ENCODE measurements around the gene SDK1. TPM values are rescaled to one million over a fixed set of nuclear protein-coding genes. Genes with fewer than 3 reads are reported as not detected.

SDK1 gene
- polyA plus RNA-seq, 3 donors: 3.2 to 6.6 (median 3.3) TPM

- WGBS, 3 donors: 82 to 98% (median 83%) methylated on average over 3 of the region's 3 CpGs
- H3K27ac ChIP-seq (ENCODE audit: low read depth, low read length): no peak overlapping the region
Observed at GRCh38 chr7:3538041-3538440, 237.0 kb downstream of the SDK1 start.

- 60 to 78% (median 63%) methylated on average over 5 of the region's 5 CpGs for WGBS, 3 donors
Observed at GRCh38 chr7:3540456-3541220, 239.6 kb downstream of the SDK1 start.

DNA sequence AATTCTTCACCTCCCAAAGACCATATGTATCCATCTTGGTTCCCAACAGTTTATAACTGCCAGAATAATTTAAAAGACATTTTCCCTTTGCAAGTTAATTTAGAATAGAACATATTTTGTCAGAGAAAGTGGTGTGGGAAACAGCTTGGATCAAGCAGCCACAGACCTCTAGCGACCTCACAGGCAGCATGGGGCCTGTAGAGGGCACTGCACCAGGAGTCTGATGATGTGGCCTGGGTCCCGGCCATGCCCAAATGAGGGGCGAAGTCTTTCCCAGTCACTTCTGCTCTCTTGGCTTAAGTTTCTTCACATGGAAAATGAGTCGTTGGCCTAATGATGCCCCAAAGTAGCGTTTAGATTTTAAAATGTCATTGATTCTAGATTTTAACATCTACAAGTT is 243.2 kb downstream of the SDK1 start:
- WGBS, 3 donors: 80 to 89% (median 89%) methylated on average over 5 of the region's 5 CpGs
- no peak overlapping the region for H3K27ac ChIP-seq (ENCODE audit: low read depth, low read length)

More at GRCh38 chr7:3540456-3541220, 239.6 kb downstream of the SDK1 start:
- no peak overlapping the region for H3K27ac ChIP-seq (ENCODE audit: low read depth, low read length)

GRCh38 chr7:3548815-3549214 is 247.8 kb downstream of the SDK1 start:
- H3K27ac ChIP-seq (ENCODE audit: low read depth, low read length): no peak overlapping the region
- WGBS, 3 donors: 48 to 67% (median 63%) methylated on average over 4 of the region's 4 CpGs

DNA sequence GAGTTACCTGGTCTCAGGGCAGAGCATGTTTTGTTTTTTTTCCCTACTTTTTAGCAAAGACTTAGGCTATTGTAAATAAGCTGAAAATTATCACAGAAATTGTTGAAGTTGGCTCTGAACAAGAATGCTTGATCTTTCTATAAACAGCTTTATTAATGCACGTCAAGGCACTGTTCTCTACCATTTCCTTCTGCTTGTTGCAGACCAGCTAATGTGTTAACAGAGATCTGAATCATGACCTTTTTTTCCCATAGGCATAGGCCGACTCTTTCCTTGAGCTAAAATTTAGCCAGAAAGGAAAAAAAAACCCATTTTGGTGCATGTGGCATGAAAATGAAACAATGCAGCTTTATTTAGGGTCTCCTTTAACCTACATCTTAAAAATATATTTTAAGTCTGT is 248.5 kb downstream of the SDK1 start:
- H3K27ac ChIP-seq (ENCODE audit: low read depth, low read length): no peak overlapping the region
- WGBS, 3 donors: 15 to 36% (median 26%) methylated on average over 2 of the region's 2 CpGs

- 75 to 83% (median 75%) methylated on average over 6 of the region's 6 CpGs for WGBS, 3 donors
- H3K27ac ChIP-seq (ENCODE audit: low read depth, low read length): no peak overlapping the region
Observed at GRCh38 chr7:3551536-3551935, 250.5 kb downstream of the SDK1 start.

GRCh38 chr7:3552499-3552898 is 251.4 kb downstream of the SDK1 start:
- WGBS, 3 donors: 71 to 89% (median 75%) methylated on average over 1 of the region's 1 CpG
- H3K27ac ChIP-seq (ENCODE audit: low read depth, low read length): no peak overlapping the region

DNA sequence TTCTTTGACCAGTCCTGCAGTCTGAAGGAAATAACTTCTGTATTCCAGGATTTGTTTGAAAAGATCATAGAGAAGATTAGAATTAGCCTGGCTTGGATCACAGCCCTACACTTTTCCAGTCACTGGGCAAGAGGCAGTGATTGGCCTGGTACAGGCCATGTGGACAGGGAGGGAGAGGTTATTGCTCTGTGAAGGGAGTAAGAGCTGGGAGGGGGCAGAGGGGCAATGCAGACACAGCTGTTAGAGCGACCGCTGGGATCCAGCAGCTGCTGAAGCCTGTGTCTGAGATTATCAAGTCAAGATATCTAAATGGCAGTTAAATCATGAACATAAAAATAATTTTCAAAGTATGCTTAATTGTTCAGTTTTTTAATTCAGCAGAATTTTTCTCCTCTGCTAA is 257.3 kb downstream of the SDK1 start:
- WGBS, 3 donors: 40 to 67% (median 66%) methylated on average over 2 of the region's 2 CpGs
- H3K27ac ChIP-seq (ENCODE audit: low read depth, low read length): no peak overlapping the region

DNA sequence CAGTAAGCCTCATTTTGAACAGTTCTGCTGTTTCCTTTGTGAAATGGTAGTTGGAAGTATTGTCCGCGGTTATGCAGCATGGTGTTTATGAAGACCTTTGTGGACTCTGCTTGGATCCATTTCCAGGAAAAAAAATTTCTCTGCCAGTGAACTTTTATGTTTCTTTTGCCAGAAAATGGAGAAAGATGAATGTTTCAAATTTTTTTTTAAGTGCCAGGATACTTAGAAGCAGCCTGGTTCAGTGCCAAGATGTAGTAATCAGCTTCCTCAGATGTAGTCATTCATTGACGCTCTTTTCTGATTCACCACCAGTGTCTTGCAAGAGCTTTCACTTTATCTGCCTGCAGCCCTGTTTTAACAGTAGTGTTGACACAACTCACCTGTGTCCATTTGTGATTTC is 258.2 kb downstream of the SDK1 start:
- WGBS, 3 donors: 23 to 38% (median 36%) methylated on average over 3 of the region's 3 CpGs
- H3K27ac ChIP-seq (ENCODE audit: low read depth, low read length): no peak overlapping the region

- WGBS, 3 donors: 63 to 85% (median 83%) methylated on average over 6 of the region's 6 CpGs
Observed at GRCh38 chr7:3560495-3560894, 259.4 kb downstream of the SDK1 start.

GRCh38 chr7:3561932-3562331 is 260.9 kb downstream of the SDK1 start:
- 38 to 85% (median 78%) methylated on average over 5 of the region's 5 CpGs for WGBS, 3 donors
- H3K27ac ChIP-seq (ENCODE audit: low read depth, low read length): no peak overlapping the region

More at GRCh38 chr7:3560495-3560894, 259.4 kb downstream of the SDK1 start:
- no peak overlapping the region for H3K27ac ChIP-seq (ENCODE audit: low read depth, low read length)

GRCh38 chr7:3564231-3564630 is 263.2 kb downstream of the SDK1 start:
- WGBS, 3 donors: 75 to 89% (median 85%) methylated on average over 3 of the region's 3 CpGs
- H3K27ac ChIP-seq (ENCODE audit: low read depth, low read length): no peak overlapping the region

DNA sequence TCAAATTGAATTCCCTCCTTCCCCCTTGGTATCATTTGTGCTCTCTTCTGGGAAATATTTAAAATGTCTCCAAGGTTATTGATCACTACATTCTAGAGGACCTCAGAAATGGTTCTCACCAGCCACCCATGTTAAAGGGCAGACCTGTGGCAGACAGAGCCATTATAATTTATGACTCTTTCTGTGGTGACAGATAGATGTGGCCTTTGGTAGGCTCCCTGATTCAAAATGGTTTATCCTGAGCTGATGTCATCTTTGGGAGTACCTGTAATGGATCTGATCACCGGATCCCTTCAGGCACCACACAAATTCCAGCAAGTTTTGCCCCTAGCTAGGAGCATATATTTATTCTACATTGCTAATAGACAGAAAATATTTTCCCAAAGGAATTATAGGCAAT is 267.5 kb downstream of the SDK1 start:
- 92 to 100% (median 94%) methylated on average over 1 of the region's 1 CpG for WGBS, 3 donors
- no peak overlapping the region for H3K27ac ChIP-seq (ENCODE audit: low read depth, low read length)

GRCh38 chr7:3569643-3570042 is 268.6 kb downstream of the SDK1 start:
- WGBS, 3 donors: 41 to 85% (median 68%) methylated on average over 3 of the region's 3 CpGs
- H3K27ac ChIP-seq (ENCODE audit: low read depth, low read length): no peak overlapping the region

DNA sequence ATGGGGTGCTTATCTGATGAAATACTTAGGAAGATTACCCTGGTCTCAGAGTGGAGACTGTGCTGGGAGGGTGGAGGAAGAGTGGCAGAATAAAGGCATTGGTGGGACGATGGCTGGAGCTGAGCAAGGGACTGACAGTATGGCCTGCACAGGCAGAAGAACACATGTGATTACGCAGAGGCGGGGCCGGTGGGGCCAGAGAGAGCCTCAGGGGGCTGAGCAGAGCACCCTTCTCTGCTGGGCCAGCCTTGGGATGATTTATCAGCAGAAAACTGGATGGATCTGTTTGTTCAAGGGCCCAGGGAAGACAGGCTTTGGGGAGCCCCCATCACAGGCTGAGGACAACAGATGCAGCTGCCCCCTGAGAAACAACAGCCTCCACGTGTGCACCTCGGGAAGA is 272.1 kb downstream of the SDK1 start:
- 80 to 92% (median 85%) methylated on average over 6 of the region's 6 CpGs for WGBS, 3 donors

DNA sequence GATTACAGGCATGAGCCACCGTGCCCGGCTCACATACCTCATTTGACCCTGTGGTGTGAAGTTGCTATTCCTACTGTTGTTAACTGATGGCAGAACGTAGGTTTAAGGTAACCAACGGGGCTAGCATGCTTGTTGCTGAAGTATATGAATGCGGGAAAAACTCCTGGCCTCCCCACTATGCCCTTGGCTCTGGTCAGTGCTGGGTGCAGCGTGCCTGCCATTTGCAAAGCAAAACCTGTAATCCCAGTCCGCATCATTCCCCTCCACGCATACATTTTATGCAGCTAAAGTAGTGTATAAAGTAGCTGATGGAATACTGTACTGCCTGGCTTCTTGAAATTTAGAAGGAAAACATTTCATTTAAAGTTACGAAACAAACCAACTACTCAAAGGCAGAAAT is 273.3 kb downstream of the SDK1 start:
- WGBS, 3 donors: 86 to 92% (median 91%) methylated on average over 9 of the region's 9 CpGs
- no peak overlapping the region for H3K27ac ChIP-seq (ENCODE audit: low read depth, low read length)

More for the DNA sequence above, 272.1 kb downstream of the SDK1 start:
- no peak overlapping the region for H3K27ac ChIP-seq (ENCODE audit: low read depth, low read length)

GRCh38 chr7:3575753-3576531 is 274.9 kb downstream of the SDK1 start:
- 50 to 93% (median 88%) methylated on average over 7 of the region's 7 CpGs for WGBS, 3 donors
- no peak overlapping the region for H3K27ac ChIP-seq (ENCODE audit: low read depth, low read length)

- WGBS, 3 donors: 88 to 94% (median 91%) methylated on average over 6 of the region's 6 CpGs
- no peak overlapping the region for H3K27ac ChIP-seq (ENCODE audit: low read depth, low read length)
Observed at GRCh38 chr7:3578399-3578798, 277.3 kb downstream of the SDK1 start.

GRCh38 chr7:3579638-3580219 is 278.7 kb downstream of the SDK1 start:
- WGBS, 3 donors: 84 to 93% (median 85%) methylated on average over 1 of the region's 1 CpG

More at GRCh38 chr7:3579638-3580219, 278.7 kb downstream of the SDK1 start:
- no peak overlapping the region for H3K27ac ChIP-seq (ENCODE audit: low read depth, low read length)
